GM12878 (cell line): ENCODE data around the gene LYRM4. TPM values are rescaled to one million over a fixed set of nuclear protein-coding genes. Genes with fewer than 3 reads are reported as not detected.
A peak's percentile ranks its signal among the peaks of the same experiment; 100 is the strongest.

Source experiments
- ATAC-seq: fragments of 200-7000 bp; cut with Tn5 transposase; 3 replicates; pipeline ENCODE4 v1.9.1; 2020; ENCODE audit warnings: mild to moderate bottlenecking, moderate library complexity
- BruUV-seq: library from RNA; stranded (reverse); fragments of 400-500 nt; replicated peaks from 2 replicates; lab custom pipeline; 2021; lab: Mats Ljungman, UMichigan
- CTCF ChIA-PET: fragments of 300-600 bp; sonication (Branson Sonifier 250); formaldehyde crosslinking; extraction: SDS; loops from one replicate; lab custom pipeline; 2021; ENCODE audit warnings: inconsistent platforms; lab: Yijun Ruan, JAX
- POLR2A ChIA-PET: fragments of 350-600 bp; formaldehyde crosslinking; extraction: SDS; loops from one replicate; lab custom pipeline; 2021; ENCODE audit warnings: inconsistent platforms; lab: Charles Lee
- RAD21 ChIA-PET: fragments of 300-600 bp; sonication (Branson Sonifier 250); formaldehyde crosslinking; loops from one replicate; lab custom pipeline; 2023; ENCODE audit warnings: antibody characterized with exemption; ENCODE audit not compliant: unreplicated experiment; lab: Charles Lee
- SMC1A ChIA-PET: fragments of 300-600 bp; sonication (Branson Sonifier 250); formaldehyde crosslinking; loops from one replicate; lab custom pipeline; 2023; ENCODE audit not compliant: unreplicated experiment, uncharacterized antibody; lab: Charles Lee
- DNase-seq: peaks from one replicate; pipeline ENCODE4 v3.0.0-alpha.2; 2011; ENCODE audit warnings: low read depth, low spot score
- FAIRE-seq: peaks from 3 replicates; lab custom pipeline; 2011; peaks lifted over from hg19 to GRCh38; lab: Jason Lieb, UNC
- H2AFZ ChIP-seq: 2 replicates; pipeline ENCODE4 v1.6.0; 2011; ENCODE audit warnings: low read depth, low read length, control low read depth; ENCODE audit not compliant: control insufficient read depth
- H3K27ac ChIP-seq: 2 replicates; pipeline ENCODE4 v1.5.1; 2011; ENCODE audit warnings: control low read depth; ENCODE audit not compliant: control insufficient read depth, insufficient read depth
- H3K27me3 ChIP-seq, 2 experiments: replicated peaks in 1 of 2; 2 replicates each; pipeline versions ENCODE4 v1.6.0 to v1.6.1; 2011; ENCODE audit warnings: low read length in 1 of 2; ENCODE audit not compliant: control insufficient read depth in 2 of 2, insufficient read depth in 2 of 2
- H3K36me3 ChIP-seq, 2 experiments: 2 replicates each; pipeline ENCODE4 v1.5.1; 2011; ENCODE audit warnings: low read length in 1 of 2; ENCODE audit not compliant: control insufficient read depth in 2 of 2, insufficient read depth in 2 of 2
- H3K4me1 ChIP-seq: 2 replicates; pipeline ENCODE4 v1.6.1; 2011; ENCODE audit warnings: mild to moderate bottlenecking, low read length, moderate library complexity, mixed read lengths; ENCODE audit not compliant: control insufficient read depth, insufficient read depth
- H3K4me2 ChIP-seq: 2 replicates; pipeline ENCODE4 v1.6.0; 2011; ENCODE audit warnings: control low read depth; ENCODE audit not compliant: control insufficient read depth, insufficient read depth
- H3K4me3 ChIP-seq: fragments of 200-600 bp; sonication (generic); 2 replicates; pipeline ENCODE4 v1.5.1; 2016
- H3K79me2 ChIP-seq: 2 replicates; pipeline ENCODE4 v1.6.0; 2011; ENCODE audit warnings: low read length; ENCODE audit not compliant: control insufficient read depth, insufficient read depth
- H3K9ac ChIP-seq: 2 replicates; pipeline ENCODE4 v1.8.0; 2011; ENCODE audit warnings: low read length, control low read depth, mixed read lengths; ENCODE audit not compliant: control insufficient read depth, insufficient read depth
- H3K9me3 ChIP-seq: replicated peaks from 3 replicates; pipeline ENCODE4 v1.5.1; 2011; ENCODE audit warnings: mild to moderate bottlenecking, low read length; ENCODE audit not compliant: control insufficient read depth, insufficient read depth
- H4K20me1 ChIP-seq: 2 replicates; pipeline ENCODE4 v1.6.0; 2011; ENCODE audit not compliant: control insufficient read depth, insufficient read depth
- BHLHE40 ChIP-seq, 2 experiments: fragments of 450-650 bp in 1 of 2; IDR thresholded peaks; 2 replicates each; pipeline ENCODE4 v1.6.1; 2011 to 2017; ENCODE audit warnings: low read depth in 2 of 2, borderline replicate concordance in 1 of 2, improper control_type of control experiment in 1 of 2, low read length in 1 of 2, mild to moderate bottlenecking in 1 of 2
- CEBPB ChIP-seq, 2 experiments: fragments of 150-350 bp in 1 of 2; IDR thresholded peaks; 2 replicates each; pipeline ENCODE4 v1.6.1; 2012 to 2014; ENCODE audit warnings: low read depth in 2 of 2, low read length in 2 of 2, borderline replicate concordance in 1 of 2, inconsistent platforms in 1 of 2
- ETV6 ChIP-seq, 2 experiments: fragments of 450-650 bp in 1 of 2; IDR thresholded peaks in 1 of 2; conservative IDR thresholded peaks in 1 of 2; 2 replicates each; pipeline ENCODE4 v1.6.1; 2014; ENCODE audit warnings: antibody characterized with exemption in 1 of 2, borderline replicate concordance in 1 of 2, low read depth in 1 of 2, mild to moderate bottlenecking in 1 of 2, moderate library complexity in 1 of 2
- LARP7 ChIP-seq: fragments of 450-650 bp; IDR thresholded peaks from 2 replicates; pipeline ENCODE4 v1.6.1; 2017; ENCODE audit warnings: mild to moderate bottlenecking
- RAD21 ChIP-seq: IDR thresholded peaks from 2 replicates; pipeline ENCODE4 v1.6.1; 2011; ENCODE audit warnings: mild to moderate bottlenecking, low read depth, low read length, moderate library complexity; ENCODE audit not compliant: insufficient read depth
- RUNX3 ChIP-seq: IDR thresholded peaks from 2 replicates; pipeline ENCODE4 v1.6.1; 2012; ENCODE audit warnings: low read length, inconsistent platforms
- SMC3 ChIP-seq: IDR thresholded peaks from 2 replicates; pipeline ENCODE4 v1.6.1; 2011; ENCODE audit warnings: low read length, improper control_type of control experiment, borderline replicate concordance
- YY1 ChIP-seq: IDR thresholded peaks from 2 replicates; pipeline ENCODE4 v1.6.1; 2011; ENCODE audit warnings: low read depth, mild to moderate bottlenecking, low read length
- WGBS: methylation state at CpG from one replicate; pipeline ENCODE4 v1.1.6; 2016; ENCODE audit warnings: low lambda C conversion rate; ENCODE audit not compliant: insufficient replicate concordance, insufficient coverage; ENCODE audit errors: missing lambda C conversion rate; 5-methylcytosine and 5-hydroxymethylcytosine counted together
- in situ Hi-C: fragments of 300-500 bp; cut with MboI; formaldehyde crosslinking; loops from 9 replicates; pipeline ENCODE4 v1.14.3; 2018; ENCODE audit warnings: mixed read lengths
- intact Hi-C: fragments of 100-400 bp; cut with micrococcal nuclease; formaldehyde crosslinking; loops from one replicate; pipeline ENCODE4 v1.14.2; 2022; ENCODE audit not compliant: unreplicated experiment
- polyA plus RNA-seq, 11 experiments: library from polyadenylated mRNA; depleted of rRNA in 4 of 11; unstranded in 6 of 11; stranded (reverse) in 5 of 11; fragments of >200 nt; fragmentation: Nextera tagmentation in 4 of 11; fragmentation: Illumina TruSeq in 1 of 11; extraction: Ambion mirVana in 4 of 11; extraction: Trizol in 1 of 11; gene quantifications; 1 replicate in 1 of 11; 2 replicates in 10 of 11; pipeline versions ENCODE4 v1.2.1 to v1.2.3, GENCODE V29; 2011 to 2016; ENCODE audit warnings: inconsistent platforms in 2 of 11, missing spikeins in 2 of 11, low read depth in 1 of 11
- total RNA-seq, 4 experiments: library from RNA; depleted of rRNA in 3 of 4; stranded (reverse); fragments of >200 nt in 3 of 4; fragmentation: Illumina TruSeq in 1 of 4; extraction: Trizol in 1 of 4; gene quantifications; 2 replicates each; pipeline versions ENCODE4 v1.2.1 to v1.2.3, GENCODE V29; 2013 to 2021
- TF ChIP-seq, protein P1 (sequence below): fragments of 450-650 bp; IDR thresholded peaks from 2 replicates; pipeline ENCODE4 v1.6.1; 2016; ENCODE audit warnings: mild to moderate bottlenecking
- TF ChIP-seq, protein P2 (sequence below): IDR thresholded peaks from 2 replicates; pipeline ENCODE4 v1.6.1; 2012; ENCODE audit warnings: low read depth, low read length, improper control_type of control experiment
- TF ChIP-seq, protein P3 (sequence below), 3 experiments: IDR thresholded peaks in 2 of 3; conservative IDR thresholded peaks in 1 of 3; 2 replicates each; pipeline ENCODE4 v1.5.1; 2011; ENCODE audit warnings: low read depth in 3 of 3, low read length in 3 of 3, mild to moderate bottlenecking in 3 of 3, control low read depth in 2 of 3, moderate library complexity in 2 of 3, inconsistent platforms in 1 of 3, mixed read lengths in 1 of 3; ENCODE audit not compliant: control insufficient read depth in 2 of 3, insufficient read depth in 1 of 3; ENCODE audit errors: extremely low read depth in 1 of 3
- TF ChIP-seq, protein P4 (sequence below): fragments of 450-650 bp; IDR thresholded peaks from 2 replicates; pipeline ENCODE4 v1.6.1; 2017; ENCODE audit warnings: mild to moderate bottlenecking, low read depth, inconsistent platforms; ENCODE audit not compliant: poor library complexity, severe bottlenecking

LYRM4 gene
- total and polyA plus RNA-seq, 10 of the 15 experiments (the other 5 are each of a cell fraction or from before 2014, with no cell fraction given): 32.7 to 66.8 (median 44.0) TPM

DNA sequence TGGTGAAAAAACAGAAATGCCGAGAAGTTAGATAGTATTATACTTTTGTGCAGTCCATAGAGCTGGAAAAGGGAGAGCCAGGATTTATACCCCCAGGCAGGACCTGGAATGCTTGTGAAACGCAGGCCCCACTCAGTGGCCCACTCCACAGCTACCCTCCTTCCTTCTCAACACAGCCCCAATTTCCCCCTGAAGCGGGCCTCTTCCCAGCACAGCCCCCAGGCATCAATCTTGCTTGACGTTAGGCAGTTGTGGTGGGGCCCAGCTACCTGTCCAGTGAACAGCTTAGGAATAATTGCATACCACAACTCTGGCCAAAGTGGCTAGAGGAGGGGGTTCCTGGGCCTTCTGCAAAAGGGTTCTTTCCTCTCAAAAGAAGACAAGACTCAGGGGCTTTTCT lies 114.4 kb downstream of the LYRM4 start (continued):
- no peak for TF ChIP-seq CEBPB (IDR thresholded peaks at IDR 0.05; ENCODE audit: borderline replicate concordance in 1 of 2, low read depth in 2 of 2, low read length in 2 of 2)
- TF ChIP-seq, all 136 proteins: peak for 0

DNA sequence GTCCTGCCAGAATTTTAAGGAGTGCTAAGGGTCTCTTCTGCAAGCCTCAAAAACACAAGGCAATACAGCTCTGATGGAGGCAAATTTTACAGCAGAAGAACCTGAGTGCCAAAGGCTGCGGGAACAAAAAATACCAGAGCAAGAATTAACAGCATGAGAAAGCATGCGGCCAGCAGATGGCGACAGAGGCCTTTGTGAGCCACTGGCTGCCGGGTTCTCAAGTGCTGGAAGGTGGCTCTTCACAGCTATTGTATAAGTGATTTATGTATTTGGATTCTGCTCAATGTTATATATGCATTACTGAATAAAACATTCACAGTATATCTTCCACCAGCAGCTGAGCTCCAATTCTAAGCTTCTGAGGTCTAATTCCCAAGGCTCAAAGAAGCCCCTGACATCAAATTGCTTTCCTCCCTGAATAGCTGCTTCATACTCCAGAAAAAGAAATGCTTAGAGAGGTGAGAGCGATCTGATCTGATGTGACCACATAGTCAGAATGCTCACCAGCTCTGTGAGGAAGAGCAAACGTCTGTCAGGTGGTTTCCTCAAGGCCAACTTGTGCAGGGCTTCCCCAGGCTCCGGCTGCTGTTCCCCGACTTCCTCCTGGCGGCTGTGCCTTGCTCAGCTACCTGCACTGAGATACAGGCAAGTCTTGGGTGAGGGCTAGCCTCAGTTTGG lies 117.0 kb downstream of the LYRM4 start:
- H3K4me2 ChIP-seq: no peak overlapping the region
- ChIA-PET POLR2A (interaction anchor here (1.3 kb wide), 1 partner anchor 159 kb away, joined by 4 read pairs; no protein-coding TSS in a partner anchor), SMC1A (interaction anchor here (0.7 to 3.0 kb wide), 46 partner anchors 9 to 364 kb away, joined by 3 to 61 read pairs (median 4); partner anchors contain the start of genes FARS2 and LYRM4), CTCF (interaction anchor here (0.7 to 10.8 kb wide), 74 partner anchors 8 to 988 kb away, joined by 3 to 198 read pairs (median 5); partner anchors contain the start of gene LYRM4), RAD21 (interaction anchor here (0.6 to 3.0 kb wide), 37 partner anchors 8 to 1403 kb away, joined by 3 to 77 read pairs (median 4); partner anchors contain the start of genes FARS2, LYRM4 and RPP40)
- H3K4me1 ChIP-seq: peaks cover 11% of the 10 kb centered on the region
- no peaks in the 10 kb centered on the region for H4K20me1 ChIP-seq
- intact Hi-C loops: loop anchor here (1.0 to 5.0 kb wide), 6 partner anchors 69 to 259 kb away; partner anchors contain the start of genes FARS2 and LYRM4
- WGBS: 44% methylated on average over 9 of the region's 9 CpGs
- no peaks in the 10 kb centered on the region for H3K36me3 ChIP-seq
- H3K79me2 ChIP-seq: no peaks in the 10 kb centered on the region
- H3K9ac ChIP-seq: no peak overlapping the region
- peak; percentile 93 for ATAC-seq
- DNase-seq: peak; percentile 27
- H3K4me3 ChIP-seq: no peak overlapping the region
- in situ Hi-C loops: loop anchor here (5.0 kb wide), 2 partner anchors 164 to 259 kb away; no protein-coding TSS in a partner anchor
- BruUV-seq: no TSS peak
- H2AFZ ChIP-seq: no peak overlapping the region
- FAIRE-seq: peak; percentile 56
- no peaks in the 10 kb centered on the region for H3K9me3 ChIP-seq
- no peak overlapping the region for H3K27ac ChIP-seq
- H3K27me3 ChIP-seq: no peaks in the 10 kb centered on the region
- peak; percentile 98 for TF ChIP-seq RAD21
- TF ChIP-seq BHLHE40 (IDR thresholded peaks at IDR 0.05; ENCODE audit: borderline replicate concordance in 1 of 2, low read depth in 2 of 2, low read length in 1 of 2): 0 out of 4 replicates have a peak, but pooled peaks of 1 of the 2 experiments have one; percentile 31
- TF ChIP-seq, protein P1, sequence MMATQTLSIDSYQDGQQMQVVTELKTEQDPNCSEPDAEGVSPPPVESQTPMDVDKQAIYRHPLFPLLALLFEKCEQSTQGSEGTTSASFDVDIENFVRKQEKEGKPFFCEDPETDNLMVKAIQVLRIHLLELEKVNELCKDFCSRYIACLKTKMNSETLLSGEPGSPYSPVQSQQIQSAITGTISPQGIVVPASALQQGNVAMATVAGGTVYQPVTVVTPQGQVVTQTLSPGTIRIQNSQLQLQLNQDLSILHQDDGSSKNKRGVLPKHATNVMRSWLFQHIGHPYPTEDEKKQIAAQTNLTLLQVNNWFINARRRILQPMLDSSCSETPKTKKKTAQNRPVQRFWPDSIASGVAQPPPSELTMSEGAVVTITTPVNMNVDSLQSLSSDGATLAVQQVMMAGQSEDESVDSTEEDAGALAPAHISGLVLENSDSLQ: no peak
- no peak for TF ChIP-seq ETV6 (conservative IDR thresholded peaks at IDR 0.05 in 1 of 2, IDR thresholded peaks at IDR 0.05 in 1 of 2; ENCODE audit: borderline replicate concordance in 1 of 2, low read depth in 1 of 2)
- TF ChIP-seq SMC3: peak; percentile 99
- TF ChIP-seq LARP7: no peak
- TF ChIP-seq, protein P2, sequence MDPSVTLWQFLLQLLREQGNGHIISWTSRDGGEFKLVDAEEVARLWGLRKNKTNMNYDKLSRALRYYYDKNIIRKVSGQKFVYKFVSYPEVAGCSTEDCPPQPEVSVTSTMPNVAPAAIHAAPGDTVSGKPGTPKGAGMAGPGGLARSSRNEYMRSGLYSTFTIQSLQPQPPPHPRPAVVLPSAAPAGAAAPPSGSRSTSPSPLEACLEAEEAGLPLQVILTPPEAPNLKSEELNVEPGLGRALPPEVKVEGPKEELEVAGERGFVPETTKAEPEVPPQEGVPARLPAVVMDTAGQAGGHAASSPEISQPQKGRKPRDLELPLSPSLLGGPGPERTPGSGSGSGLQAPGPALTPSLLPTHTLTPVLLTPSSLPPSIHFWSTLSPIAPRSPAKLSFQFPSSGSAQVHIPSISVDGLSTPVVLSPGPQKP: no peak
- TF ChIP-seq, protein P3, sequence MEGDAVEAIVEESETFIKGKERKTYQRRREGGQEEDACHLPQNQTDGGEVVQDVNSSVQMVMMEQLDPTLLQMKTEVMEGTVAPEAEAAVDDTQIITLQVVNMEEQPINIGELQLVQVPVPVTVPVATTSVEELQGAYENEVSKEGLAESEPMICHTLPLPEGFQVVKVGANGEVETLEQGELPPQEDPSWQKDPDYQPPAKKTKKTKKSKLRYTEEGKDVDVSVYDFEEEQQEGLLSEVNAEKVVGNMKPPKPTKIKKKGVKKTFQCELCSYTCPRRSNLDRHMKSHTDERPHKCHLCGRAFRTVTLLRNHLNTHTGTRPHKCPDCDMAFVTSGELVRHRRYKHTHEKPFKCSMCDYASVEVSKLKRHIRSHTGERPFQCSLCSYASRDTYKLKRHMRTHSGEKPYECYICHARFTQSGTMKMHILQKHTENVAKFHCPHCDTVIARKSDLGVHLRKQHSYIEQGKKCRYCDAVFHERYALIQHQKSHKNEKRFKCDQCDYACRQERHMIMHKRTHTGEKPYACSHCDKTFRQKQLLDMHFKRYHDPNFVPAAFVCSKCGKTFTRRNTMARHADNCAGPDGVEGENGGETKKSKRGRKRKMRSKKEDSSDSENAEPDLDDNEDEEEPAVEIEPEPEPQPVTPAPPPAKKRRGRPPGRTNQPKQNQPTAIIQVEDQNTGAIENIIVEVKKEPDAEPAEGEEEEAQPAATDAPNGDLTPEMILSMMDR (IDR thresholded peaks at IDR 0.05 in 2 of 3, conservative IDR thresholded peaks at IDR 0.05 in 1 of 3; ENCODE audit: control insufficient read depth in 2 of 3, extremely low read depth in 1 of 3, insufficient read depth in 1 of 3, low read depth in 3 of 3, low read length in 3 of 3): peak; percentile 82 to 99 (median 88); a peak in 5 of 6 replicates
- TF ChIP-seq YY1: peak; percentile 71; the same call in 1 of the 2 replicates
- TF ChIP-seq, protein P4, sequence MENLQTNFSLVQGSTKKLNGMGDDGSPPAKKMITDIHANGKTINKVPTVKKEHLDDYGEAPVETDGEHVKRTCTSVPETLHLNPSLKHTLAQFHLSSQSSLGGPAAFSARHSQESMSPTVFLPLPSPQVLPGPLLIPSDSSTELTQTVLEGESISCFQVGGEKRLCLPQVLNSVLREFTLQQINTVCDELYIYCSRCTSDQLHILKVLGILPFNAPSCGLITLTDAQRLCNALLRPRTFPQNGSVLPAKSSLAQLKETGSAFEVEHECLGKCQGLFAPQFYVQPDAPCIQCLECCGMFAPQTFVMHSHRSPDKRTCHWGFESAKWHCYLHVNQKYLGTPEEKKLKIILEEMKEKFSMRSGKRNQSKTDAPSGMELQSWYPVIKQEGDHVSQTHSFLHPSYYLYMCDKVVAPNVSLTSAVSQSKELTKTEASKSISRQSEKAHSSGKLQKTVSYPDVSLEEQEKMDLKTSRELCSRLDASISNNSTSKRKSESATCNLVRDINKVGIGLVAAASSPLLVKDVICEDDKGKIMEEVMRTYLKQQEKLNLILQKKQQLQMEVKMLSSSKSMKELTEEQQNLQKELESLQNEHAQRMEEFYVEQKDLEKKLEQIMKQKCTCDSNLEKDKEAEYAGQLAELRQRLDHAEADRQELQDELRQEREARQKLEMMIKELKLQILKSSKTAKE: peak; percentile 22
- TF ChIP-seq RUNX3: no peak
